Caco-2 (cell line): ENCODE data around the gene PARD3. TPM values are rescaled to one million over a fixed set of nuclear protein-coding genes. Genes with fewer than 3 reads are reported as not detected.

Experiments
- BruUV-seq: library from RNA; stranded (reverse); fragments of 400-500 nt; replicated peaks from 2 replicates; lab custom pipeline; 2021; lab: Mats Ljungman, UMichigan
- CTCF ChIA-PET: fragments of 300-600 bp; sonication (Branson Sonifier 250); formaldehyde crosslinking; loops from one replicate; lab custom pipeline; 2022; ENCODE audit warnings: antibody characterized with exemption; lab: Charles Lee
- POLR2A ChIA-PET: fragments of 300-600 bp; sonication (Branson Sonifier 250); formaldehyde crosslinking; loops from one replicate; lab custom pipeline; 2022; ENCODE audit warnings: antibody characterized with exemption; lab: Charles Lee
- DNase-seq, 2 experiments: peaks; one replicate each; pipeline versions ENCODE4 v3.0.0 to v3.0.0-alpha.2; 2020 to 2022
- H3K27me3 ChIP-seq: replicated peaks from 2 replicates; pipeline ENCODE4 v1.6.0; 2011; ENCODE audit warnings: low read length; ENCODE audit not compliant: control insufficient read depth, insufficient read depth
- H3K36me3 ChIP-seq: 2 replicates; pipeline ENCODE4 v1.5.1; 2011; ENCODE audit warnings: low read length; ENCODE audit not compliant: control insufficient read depth, insufficient read depth
- H3K4me1 ChIP-seq: fragments of 250-450 bp; sonication (Bioruptor Pico); 2 replicates; pipeline ENCODE4 v1.5.1; 2020; ENCODE audit warnings: mild to moderate bottlenecking
- H3K4me3 ChIP-seq: 2 replicates; pipeline ENCODE4 v1.5.1; 2011; ENCODE audit warnings: low read depth, mild to moderate bottlenecking, control low read depth, low read length
- H3K9me3 ChIP-seq: fragments of 250-450 bp; sonication (Bioruptor Pico); 2 replicates; pipeline ENCODE4 v1.5.1; 2020; ENCODE audit warnings: mild to moderate bottlenecking, moderate library complexity
- H3K27ac Mint-ChIP-seq: one replicate; pipeline ENCODE4 v1.8.0; 2022; ENCODE audit warnings: mixed read lengths; ENCODE audit not compliant: unreplicated experiment
- H3K27me3 Mint-ChIP-seq: one replicate; pipeline ENCODE4 v1.8.0; 2022; ENCODE audit warnings: mixed read lengths; ENCODE audit not compliant: insufficient read depth, unreplicated experiment
- H3K36me3 Mint-ChIP-seq: one replicate; pipeline ENCODE4 v1.8.0; 2022; ENCODE audit warnings: mild to moderate bottlenecking, mixed read lengths; ENCODE audit not compliant: insufficient read depth, unreplicated experiment
- H3K4me1 Mint-ChIP-seq: one replicate; pipeline ENCODE4 v1.8.0; 2022; ENCODE audit warnings: low read depth, mixed read lengths; ENCODE audit not compliant: unreplicated experiment
- H3K4me3 Mint-ChIP-seq: one replicate; pipeline ENCODE4 v1.8.0; 2022; ENCODE audit warnings: mild to moderate bottlenecking, moderate library complexity, mixed read lengths; ENCODE audit not compliant: unreplicated experiment
- H3K9me3 Mint-ChIP-seq: one replicate; pipeline ENCODE4 v1.8.0; 2022; ENCODE audit warnings: mixed read lengths; ENCODE audit not compliant: unreplicated experiment
- intact Hi-C: fragments of 100-400 bp; cut with micrococcal nuclease; formaldehyde crosslinking; loops from one replicate; pipeline ENCODE4 v1.10.0; 2022; ENCODE audit not compliant: unreplicated experiment
- total RNA-seq: library from RNA; stranded (reverse); gene quantifications from 2 replicates; pipeline ENCODE4 v1.2.3, GENCODE V29; 2022
- TF ChIP-seq, protein P1 (sequence below), 2 experiments: fragments of 200-600 bp in 1 of 2; IDR thresholded peaks; 1 replicate in 1 of 2; 2 replicates in 1 of 2; pipeline versions ENCODE4 v1.5.1 to v1.8.0; 2011 to 2022; ENCODE audit warnings: antibody characterized with exemption in 1 of 2, control low read depth in 1 of 2, inconsistent platforms in 1 of 2, low read depth in 1 of 2, low read length in 1 of 2, mild to moderate bottlenecking in 1 of 2, moderate library complexity in 1 of 2; ENCODE audit not compliant: insufficient read depth in 1 of 2, severe bottlenecking in 1 of 2, unreplicated experiment in 1 of 2

Gene PARD3
- total RNA-seq, 1 experiment from 2014 or later, result 80.7 TPM

DNA sequence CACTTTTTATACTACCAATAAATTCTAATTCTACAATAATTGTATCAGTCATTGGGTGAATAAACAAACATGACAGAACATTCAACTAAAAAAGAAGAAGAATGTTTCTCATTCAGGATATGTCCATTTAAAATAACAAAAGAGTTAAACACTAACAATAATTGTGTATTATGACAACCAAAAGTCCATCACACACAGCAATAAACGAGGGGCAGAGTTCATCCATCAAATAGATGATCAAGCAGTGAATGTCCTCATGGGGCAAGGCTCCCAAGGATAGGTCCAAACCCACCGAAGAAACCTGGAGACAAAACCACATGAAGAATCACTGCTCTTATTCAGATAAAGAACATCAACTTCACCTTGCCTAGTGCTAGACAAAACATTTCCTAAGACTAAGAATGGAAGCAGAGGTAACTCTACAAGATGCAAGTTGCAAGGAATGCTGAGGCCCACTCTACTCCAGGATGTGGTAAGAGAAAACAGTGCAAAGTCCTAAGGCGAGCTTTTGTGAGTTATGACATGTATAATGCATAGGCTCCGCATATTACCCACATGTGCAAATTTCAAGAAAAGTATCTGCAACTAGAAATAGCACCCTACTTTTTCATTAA is 115.1 kb downstream of the PARD3 start:
- Histone ChIP-seq H3K4me1 (peaks cover 21% of the 10 kb centered on the region), H3K4me3 (no peak overlapping the region), H3K36me3 (no peaks in the 10 kb centered on the region), H3K9me3 (no peaks in the 10 kb centered on the region), H3K27me3 (no peaks in the 10 kb centered on the region)
- Mint-ChIP-seq H3K4me3 (no peak overlapping the region), H3K9me3 (no peaks in the 10 kb centered on the region), H3K27ac (no peak overlapping the region), H3K4me1 (peaks cover 42% of the 10 kb centered on the region), H3K36me3 (peaks cover 6% of the 10 kb centered on the region), H3K27me3 (no peaks in the 10 kb centered on the region)
- TF ChIP-seq, protein P1, sequence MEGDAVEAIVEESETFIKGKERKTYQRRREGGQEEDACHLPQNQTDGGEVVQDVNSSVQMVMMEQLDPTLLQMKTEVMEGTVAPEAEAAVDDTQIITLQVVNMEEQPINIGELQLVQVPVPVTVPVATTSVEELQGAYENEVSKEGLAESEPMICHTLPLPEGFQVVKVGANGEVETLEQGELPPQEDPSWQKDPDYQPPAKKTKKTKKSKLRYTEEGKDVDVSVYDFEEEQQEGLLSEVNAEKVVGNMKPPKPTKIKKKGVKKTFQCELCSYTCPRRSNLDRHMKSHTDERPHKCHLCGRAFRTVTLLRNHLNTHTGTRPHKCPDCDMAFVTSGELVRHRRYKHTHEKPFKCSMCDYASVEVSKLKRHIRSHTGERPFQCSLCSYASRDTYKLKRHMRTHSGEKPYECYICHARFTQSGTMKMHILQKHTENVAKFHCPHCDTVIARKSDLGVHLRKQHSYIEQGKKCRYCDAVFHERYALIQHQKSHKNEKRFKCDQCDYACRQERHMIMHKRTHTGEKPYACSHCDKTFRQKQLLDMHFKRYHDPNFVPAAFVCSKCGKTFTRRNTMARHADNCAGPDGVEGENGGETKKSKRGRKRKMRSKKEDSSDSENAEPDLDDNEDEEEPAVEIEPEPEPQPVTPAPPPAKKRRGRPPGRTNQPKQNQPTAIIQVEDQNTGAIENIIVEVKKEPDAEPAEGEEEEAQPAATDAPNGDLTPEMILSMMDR (IDR thresholded peaks at IDR 0.05; ENCODE audit: insufficient read depth in 1 of 2, low read depth in 1 of 2, low read length in 1 of 2, severe bottlenecking in 1 of 2, unreplicated experiment in 1 of 2), result no peak
- intact Hi-C loops, result no loop called here
- peak in 1 of 2 experiments; percentile 25 for DNase-seq
- CTCF ChIA-PET, result no interaction called here
- BruUV-seq, result no TSS peak
- POLR2A ChIA-PET, result no interaction called here

DNA sequence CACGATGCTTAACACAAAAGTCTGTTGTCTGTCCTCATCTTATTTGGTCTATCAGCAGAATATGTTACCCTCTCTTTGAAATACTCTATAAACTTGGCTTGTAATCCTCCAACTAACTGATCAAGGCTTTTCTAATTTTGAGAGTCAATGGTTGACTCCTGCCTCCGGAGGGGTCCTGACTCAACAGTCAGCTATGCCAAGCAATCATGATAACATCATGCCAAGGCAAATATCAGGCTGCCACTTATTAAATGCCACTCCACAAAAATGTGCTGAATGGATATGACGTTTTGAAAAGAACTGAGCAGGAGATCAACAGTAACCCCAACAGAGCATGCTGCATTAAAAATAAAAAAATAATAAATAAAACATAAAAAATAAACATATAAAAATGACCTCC is 116.1 kb downstream of the PARD3 start:
- TF ChIP-seq, protein P1 (IDR thresholded peaks at IDR 0.05; ENCODE audit: insufficient read depth in 1 of 2, low read depth in 1 of 2, low read length in 1 of 2, severe bottlenecking in 1 of 2, unreplicated experiment in 1 of 2), result no peak
- intact Hi-C loops, result no loop called here
- no peak for DNase-seq

GRCh38 chr10:34698248-34698831 is 116.8 kb downstream of the PARD3 start:
- no peaks in the 10 kb centered on the region for H3K27me3 ChIP-seq
- no peak for DNase-seq
- H3K4me1 Mint-ChIP-seq, result peaks cover 26% of the 10 kb centered on the region
- no TSS peak for BruUV-seq
- no peaks in the 10 kb centered on the region for H3K27me3 Mint-ChIP-seq
- ChIA-PET POLR2A (no interaction called here), CTCF (no interaction called here)
- no peak overlapping the region for H3K4me3 Mint-ChIP-seq
- H3K27ac Mint-ChIP-seq, result no peak overlapping the region
- H3K9me3 Mint-ChIP-seq, result no peaks in the 10 kb centered on the region
- peaks cover 21% of the 10 kb centered on the region for H3K4me1 ChIP-seq
- no peaks in the 10 kb centered on the region for H3K36me3 ChIP-seq
- intact Hi-C loops, result no loop called here
- H3K9me3 ChIP-seq, result no peaks in the 10 kb centered on the region
- peaks cover 7% of the 10 kb centered on the region for H3K36me3 Mint-ChIP-seq
- H3K4me3 ChIP-seq, result no peak overlapping the region
- TF ChIP-seq, protein P1 (IDR thresholded peaks at IDR 0.05; ENCODE audit: insufficient read depth in 1 of 2, low read depth in 1 of 2, low read length in 1 of 2, severe bottlenecking in 1 of 2, unreplicated experiment in 1 of 2), result no peak

More for the DNA sequence above, 116.1 kb downstream of the PARD3 start:
- H3K9me3 ChIP-seq, result no peaks in the 10 kb centered on the region
- Mint-ChIP-seq H3K4me1 (peaks cover 33% of the 10 kb centered on the region), H3K27me3 (no peaks in the 10 kb centered on the region), H3K9me3 (no peaks in the 10 kb centered on the region), H3K27ac (no peak overlapping the region), H3K4me3 (no peak overlapping the region), H3K36me3 (peaks cover 9% of the 10 kb centered on the region)
- BruUV-seq, result no TSS peak
- no peaks in the 10 kb centered on the region for H3K27me3 ChIP-seq
- no peak overlapping the region for H3K4me3 ChIP-seq
- POLR2A ChIA-PET, result no interaction called here
- H3K4me1 ChIP-seq, result peaks cover 21% of the 10 kb centered on the region
- CTCF ChIA-PET, result no interaction called here
- no peaks in the 10 kb centered on the region for H3K36me3 ChIP-seq
